ENCODE measurements around the gene AFAP1L1.
"Not testable (repeated sequence)": the region's sequence is repeated elsewhere in the genome, so short reads cannot be mapped to it uniquely, and the experiment has no call there.

Gene AFAP1L1

DNA sequence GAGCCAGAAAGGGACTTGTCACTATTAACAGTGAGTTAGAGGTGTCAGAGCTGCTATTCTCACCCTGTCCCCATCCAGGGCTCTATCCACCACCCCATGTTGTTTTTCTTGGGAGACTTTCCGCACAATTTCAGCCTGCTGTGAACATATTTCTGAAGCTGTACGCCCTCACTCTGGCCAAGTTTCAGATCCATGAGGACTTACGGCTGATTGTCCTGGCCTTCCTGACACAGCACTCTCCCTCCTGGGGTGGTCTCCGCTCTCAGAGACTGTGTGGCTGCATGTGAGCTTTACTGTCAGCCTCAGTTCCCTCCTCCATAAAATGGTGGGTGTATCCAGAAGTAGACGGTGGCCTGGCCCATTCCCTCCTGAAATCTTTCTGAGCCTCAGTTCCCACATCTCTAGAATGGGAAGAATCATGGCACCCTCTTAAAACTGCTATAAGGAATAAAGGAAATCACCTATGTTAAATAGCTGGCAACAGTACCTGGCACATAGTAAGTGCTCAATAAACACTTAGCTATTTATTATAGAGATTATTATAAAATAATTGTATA lies 108.2 kb downstream of the AFAP1L1 start:
- no peak for DNase-seq (ENCODE audit: low read depth)
- H3K4me3 ChIP-seq (ENCODE audit: low read depth, low read length) = no peak overlapping the region

DNA sequence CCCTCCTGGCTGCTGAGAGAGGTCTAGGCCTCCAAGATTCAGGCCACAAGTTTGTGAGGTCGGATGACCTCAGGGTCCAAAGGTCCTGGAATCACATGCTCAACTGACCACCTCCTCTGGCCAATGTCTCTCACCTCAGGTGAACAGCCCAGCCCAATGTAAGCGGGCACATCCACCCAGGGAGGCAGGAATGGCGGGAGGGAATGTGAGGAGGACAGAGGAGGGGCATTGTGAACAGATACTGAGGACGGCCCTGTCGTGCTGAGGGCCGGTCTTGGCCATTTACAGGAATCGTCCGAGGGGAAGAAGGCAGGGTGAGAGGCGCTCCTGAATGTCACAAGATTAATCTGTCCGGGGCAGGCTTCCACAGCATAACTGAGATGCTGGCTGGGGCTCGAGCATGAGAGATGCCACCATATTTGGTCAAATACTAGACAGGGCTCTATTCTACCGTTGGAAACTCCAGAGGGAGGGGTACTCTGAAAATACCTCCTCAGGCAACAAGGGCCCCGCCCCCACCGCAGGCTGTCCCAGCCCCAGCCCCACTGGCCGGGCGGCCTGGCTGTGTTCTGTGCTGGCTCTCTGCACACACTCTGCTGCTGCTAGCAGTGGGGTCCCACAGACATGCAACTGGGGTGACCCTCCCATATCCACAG lies 108.9 kb downstream of the AFAP1L1 start:
- no peak overlapping the region for H3K4me3 ChIP-seq (ENCODE audit: low read depth, low read length)
- DNase-seq (ENCODE audit: low read depth) = no peak

DNA sequence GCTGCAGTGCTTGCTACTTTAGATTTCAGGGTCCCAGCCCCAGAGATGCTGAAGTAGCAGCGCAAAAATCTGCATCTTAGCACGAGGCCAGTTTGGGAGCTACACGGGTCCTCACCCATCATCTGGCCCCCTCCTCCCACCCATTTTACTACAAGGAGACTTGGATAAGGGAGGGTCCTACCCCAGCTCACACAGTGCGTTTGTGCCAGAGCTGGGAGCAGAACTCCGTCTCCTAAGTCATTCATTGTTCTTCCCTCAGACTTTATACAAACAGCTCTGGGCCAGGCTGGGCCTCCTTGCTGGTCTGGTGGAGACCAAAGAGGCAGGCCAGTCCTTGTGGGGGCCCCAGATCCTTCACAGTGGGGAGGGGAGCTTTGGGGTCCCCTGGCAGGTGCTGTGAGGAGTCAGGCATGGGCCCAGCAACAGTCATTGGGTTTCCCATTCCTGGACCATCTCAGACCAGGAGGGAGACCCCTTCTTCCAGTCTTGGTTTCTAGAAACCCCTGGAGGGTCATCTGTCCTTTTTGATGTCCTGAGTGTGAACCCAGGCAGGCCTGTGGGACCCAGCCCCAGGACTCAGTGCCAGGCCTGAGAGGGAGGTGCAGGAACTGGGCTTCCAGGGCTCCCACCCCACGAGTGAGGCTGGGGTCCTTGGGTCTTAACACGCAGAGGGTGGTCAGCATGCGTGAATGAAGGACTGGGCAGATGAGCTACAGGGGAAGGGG lies 109.8 kb downstream of the AFAP1L1 start:
- H3K4me3 ChIP-seq (ENCODE audit: low read depth, low read length) = no peak overlapping the region
- no peak for DNase-seq (ENCODE audit: low read depth)

DNA sequence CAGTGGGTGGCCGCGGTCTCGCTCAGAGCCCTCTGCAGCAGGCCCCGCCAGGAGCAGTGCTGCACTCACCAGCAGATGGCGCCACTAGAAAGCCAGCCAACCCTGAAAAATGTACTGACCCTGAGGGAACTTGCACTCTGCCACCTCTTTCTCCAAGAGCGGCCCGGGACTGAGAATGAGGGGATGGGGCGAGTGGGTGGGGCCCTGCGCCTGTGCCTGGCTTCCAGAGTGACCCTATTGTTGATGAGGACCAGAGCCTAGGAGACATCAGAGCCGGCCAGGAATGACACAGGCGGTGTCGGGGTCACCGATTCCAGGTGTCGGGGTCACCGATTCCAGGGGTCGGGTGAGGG lies 110.3 kb downstream of the AFAP1L1 start:
- DNase-seq (ENCODE audit: low read depth) = no peak
- no peak overlapping the region for H3K4me3 ChIP-seq (ENCODE audit: low read depth, low read length)

DNA sequence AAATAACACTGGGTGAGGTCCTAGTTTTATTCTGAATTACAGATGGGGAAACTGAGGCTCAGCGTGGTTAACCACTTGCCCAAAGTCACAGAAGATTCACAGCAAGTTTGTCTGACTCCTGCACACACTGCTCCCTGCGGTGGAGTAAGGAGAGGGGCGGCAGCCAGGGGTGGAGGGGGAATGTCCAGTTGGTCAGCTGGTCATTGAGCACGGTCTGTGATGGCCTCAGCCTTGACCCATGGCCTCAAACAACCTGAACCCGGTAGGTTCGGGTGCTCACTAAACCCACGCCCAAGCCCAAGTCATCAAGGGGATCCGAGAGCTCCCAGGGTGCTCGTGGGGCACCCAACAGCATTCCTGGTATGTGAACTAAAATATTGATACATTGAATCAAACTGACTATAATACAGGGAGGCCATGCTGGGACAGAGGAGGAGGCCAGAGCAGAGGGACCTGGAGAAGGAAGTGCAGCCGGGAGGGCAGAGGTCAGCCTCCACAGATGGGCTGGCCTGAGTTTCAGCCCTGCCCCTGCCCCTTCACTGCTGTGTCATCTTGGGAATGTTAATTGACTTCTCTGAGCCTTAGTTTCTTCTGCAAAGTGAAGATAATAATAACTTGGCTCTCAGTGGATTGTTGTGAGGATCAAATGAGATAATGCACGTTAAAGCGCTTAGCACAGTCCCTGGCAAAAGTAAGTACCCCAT lies 111.0 kb downstream of the AFAP1L1 start:
- no peak overlapping the region for H3K4me3 ChIP-seq (ENCODE audit: low read depth, low read length)

DNA sequence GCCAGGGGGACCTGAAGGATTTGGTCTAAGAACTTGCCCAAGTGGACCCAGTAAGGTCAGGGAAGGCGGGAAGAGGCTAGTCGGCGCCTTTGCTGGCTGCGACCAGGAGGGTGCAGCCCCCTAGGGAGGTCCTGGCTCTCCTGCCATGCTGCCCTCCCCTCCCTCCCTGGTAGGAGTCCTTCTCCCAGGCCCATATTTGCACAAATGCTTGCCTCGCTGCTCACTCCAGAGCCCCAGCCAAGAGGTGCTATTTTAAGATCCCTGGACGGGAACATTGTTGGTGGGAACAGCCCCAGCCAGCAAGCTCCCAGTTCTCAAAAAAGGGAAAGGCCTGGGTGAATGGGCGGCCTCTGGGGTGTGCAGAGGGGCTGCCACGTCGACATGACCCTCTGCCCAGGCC lies 111.7 kb downstream of the AFAP1L1 start:
- no peak for DNase-seq (ENCODE audit: low read depth)
- H3K4me3 ChIP-seq (ENCODE audit: low read depth, low read length) = no peak overlapping the region

More for the DNA sequence above, 111.0 kb downstream of the AFAP1L1 start:
- no peak for DNase-seq (ENCODE audit: low read depth)

DNA sequence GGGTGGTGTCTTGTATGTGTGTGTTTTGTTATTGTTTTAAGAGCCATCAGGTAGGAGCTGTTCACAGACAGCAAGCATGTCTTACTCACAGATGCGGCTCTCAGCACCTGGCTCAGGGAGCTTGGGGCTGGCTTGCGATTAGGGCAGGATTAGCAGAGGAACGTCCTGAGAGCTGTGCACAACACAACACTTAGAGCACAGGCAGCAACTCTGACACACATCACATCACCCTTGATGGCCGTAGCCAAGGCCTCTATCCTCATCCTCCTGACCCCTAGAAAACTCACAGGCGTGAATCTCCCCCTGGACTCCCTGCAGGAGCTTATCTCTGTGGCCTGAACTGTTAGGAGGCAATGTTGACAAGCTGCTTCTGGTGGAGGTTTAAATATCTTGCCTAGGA lies 114.5 kb downstream of the AFAP1L1 start:
- DNase-seq (ENCODE audit: low read depth) = no peak
- no peak overlapping the region for H3K4me3 ChIP-seq (ENCODE audit: low read depth, low read length)

DNA sequence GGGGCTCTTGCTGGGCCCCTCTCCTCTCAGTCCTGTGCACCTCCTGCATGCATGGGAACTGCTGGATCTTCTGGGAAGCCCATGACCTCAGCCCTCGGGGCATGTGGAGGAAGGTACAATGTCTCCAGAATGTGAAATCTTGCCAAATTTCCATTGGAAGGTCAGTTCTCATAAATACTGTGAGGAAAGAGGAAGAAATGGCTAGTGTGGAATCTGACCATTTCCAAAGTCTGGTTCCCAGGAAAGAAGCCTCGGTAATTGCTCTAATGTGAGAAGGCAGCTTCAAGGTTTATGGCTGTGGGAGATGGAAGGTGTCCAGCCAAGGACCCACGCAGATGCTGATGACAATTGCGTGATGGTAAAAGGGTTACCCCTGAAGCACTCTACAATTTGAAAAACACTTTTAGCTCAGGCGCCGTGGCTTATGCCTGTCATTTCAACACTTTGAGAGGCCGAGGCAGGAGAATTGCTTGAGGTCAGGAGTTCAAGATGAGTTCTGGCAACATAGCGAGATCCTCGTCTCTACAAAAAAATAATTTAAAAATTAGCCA lies 115.5 kb downstream of the AFAP1L1 start:
- DNase-seq (ENCODE audit: low read depth) = peak; percentile 79
- no peak overlapping the region for H3K4me3 ChIP-seq (ENCODE audit: low read depth, low read length)

DNA sequence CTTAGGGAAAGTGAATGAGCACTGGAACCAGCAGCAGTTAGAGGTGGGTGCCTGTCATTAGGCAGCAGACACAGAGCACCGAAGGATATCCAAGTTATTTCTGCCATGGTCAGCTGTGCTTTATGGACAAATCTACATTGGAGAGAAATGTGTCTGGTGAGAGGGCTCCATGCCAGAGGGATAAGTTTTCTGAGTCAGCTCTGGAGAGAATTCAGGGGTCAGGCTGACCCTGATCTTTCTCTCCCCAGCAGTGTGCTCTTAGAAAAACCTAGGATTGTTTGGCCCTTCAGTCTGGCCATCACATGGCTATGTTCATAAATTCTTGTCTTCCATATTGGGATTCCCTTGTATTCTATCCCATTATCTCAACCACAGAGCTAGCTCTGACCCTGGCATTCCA lies 116.3 kb downstream of the AFAP1L1 start:
- peak; percentile 79 for DNase-seq (ENCODE audit: low read depth)
- no peak overlapping the region for H3K4me3 ChIP-seq (ENCODE audit: low read depth, low read length)

DNA sequence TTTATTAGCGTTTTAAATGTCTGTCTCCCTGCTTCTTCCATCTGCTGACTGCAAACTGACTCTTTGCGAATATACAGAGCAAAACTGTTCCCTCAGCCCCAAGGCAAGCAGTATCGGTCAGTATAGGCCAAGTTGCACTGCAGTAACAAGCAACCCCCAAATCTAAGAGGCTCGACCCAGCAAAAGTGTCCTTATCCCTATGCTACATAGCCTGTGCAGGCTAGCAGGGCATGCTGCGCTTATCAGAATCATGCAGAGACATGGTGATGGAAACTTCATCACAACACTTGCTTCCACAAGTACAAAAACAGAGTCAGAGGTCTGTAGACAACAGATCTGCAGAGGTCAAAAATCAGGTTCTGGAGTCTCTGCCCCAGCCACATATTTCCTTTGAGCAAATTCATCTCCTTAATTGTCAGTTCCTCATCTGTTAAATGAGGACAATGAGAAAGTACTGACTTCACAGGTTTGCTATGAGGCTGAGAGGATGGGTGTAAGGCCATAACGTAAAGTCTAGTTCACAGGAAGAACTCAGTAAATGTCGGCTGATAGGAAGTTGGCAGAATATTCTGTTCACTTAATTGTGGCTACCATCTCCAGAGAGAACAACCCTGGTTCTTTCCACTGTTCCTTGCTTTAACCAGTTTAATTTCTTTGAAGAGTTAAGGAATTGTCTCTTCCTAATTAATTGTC lies 117.0 kb downstream of the AFAP1L1 start:
- no peak overlapping the region for H3K4me3 ChIP-seq (ENCODE audit: low read depth, low read length)
- no peak for DNase-seq (ENCODE audit: low read depth)

DNA sequence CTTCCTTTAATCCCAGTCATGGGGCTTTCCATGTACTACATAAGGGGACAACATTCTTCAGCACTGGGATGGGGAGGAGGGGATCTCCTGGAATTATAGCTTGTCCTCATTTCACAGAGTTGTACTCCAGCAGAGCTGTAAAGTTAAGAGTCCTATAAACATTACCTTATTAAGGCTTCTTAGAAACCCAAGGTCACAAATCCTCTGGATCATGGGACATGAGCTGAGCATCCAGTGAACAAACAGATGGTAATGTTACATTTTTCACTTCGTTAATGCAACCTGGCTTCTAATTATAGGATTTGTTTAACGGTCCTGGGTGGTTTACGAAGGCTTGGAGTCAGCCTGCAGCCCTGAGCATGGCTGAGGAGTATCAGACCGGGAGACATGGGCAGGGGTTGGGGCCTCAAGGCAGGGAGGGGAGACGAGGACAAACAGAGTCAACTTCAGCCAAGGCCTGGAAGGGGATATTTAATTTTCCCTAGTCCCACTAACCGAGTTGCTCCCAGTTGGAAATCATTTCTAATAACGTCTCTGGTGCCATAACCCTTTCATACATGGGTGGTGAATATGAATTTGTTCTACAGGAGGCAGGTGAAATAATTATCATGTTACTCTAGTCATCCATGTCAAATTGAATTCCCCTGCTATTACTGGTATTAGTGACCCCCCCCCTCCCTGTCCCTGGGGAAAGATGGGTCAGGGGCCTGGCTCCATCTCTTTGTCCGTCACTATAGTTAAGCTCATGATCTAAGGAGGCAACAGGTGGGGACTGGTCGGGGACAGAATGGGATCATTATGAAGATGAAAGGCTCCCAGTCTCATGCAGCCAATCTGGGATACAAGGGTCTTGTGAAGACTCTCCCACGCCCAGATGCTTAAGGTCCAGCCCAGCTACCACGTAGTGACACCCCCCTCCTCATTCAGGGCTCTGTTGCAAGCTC lies 118.2 kb downstream of the AFAP1L1 start:
- no peak overlapping the region for H3K4me3 ChIP-seq (ENCODE audit: low read depth, low read length)
- DNase-seq (ENCODE audit: low read depth) = no peak

DNA sequence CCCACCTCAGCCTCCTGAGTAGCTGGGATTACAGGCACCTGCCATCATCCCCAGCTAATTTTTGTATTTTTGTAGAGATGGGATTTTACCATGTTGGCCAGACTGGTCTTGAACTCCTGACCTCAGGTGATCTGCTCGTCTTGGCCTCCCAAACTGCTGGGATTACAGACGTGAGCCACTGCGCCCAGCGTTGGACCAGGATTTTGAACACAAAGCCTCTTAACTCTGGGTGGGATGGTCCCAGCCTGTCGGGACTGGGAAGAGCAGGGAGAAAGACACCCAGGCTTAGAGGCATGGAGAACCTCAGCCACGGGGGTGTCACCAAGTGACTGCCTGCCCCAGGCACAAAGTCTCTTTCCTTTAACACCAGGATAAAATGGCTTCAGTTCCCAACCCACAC lies 119.4 kb downstream of the AFAP1L1 start:
- DNase-seq (ENCODE audit: low read depth); H3K4me3 ChIP-seq (ENCODE audit: low read depth, low read length): not testable (repeated sequence)

All from skeletal muscle cell (primary cell).